ENCODE measurements around the gene MAP3K4.

- TF ChIP-seq CTCF (IDR thresholded peaks at IDR 0.05), result no peak
- TF ChIP-seq POLR2A (IDR thresholded peaks at IDR 0.05), result no peak
Observed at GRCh38 chr6:161108916-161109315, 117.3 kb downstream of the MAP3K4 start.

Data from lower leg skin (tissue), 3 donors.